Body of pancreas (tissue), 4 donors: ENCODE results near the gene JPH2.

Source experiments
- POLR2A ChIP-seq, 3 donors: fragments of 450-650 bp; IDR thresholded peaks; one replicate each; pipeline ENCODE4 v1.6.1; 2016; ENCODE audit warnings: antibody characterized with exemption in 3 of 3, mild to moderate bottlenecking in 2 of 3
- TF ChIP-seq, protein P1 (sequence below), 7 experiments: fragments of 450-650 bp in 4 of 7; fragments of 200-600 bp in 3 of 7; sonication (generic) in 3 of 7; IDR thresholded peaks; one replicate each; pipeline ENCODE4 v1.5.1; 2016 to 2019; ENCODE audit warnings: antibody characterized with exemption in 7 of 7

DNA sequence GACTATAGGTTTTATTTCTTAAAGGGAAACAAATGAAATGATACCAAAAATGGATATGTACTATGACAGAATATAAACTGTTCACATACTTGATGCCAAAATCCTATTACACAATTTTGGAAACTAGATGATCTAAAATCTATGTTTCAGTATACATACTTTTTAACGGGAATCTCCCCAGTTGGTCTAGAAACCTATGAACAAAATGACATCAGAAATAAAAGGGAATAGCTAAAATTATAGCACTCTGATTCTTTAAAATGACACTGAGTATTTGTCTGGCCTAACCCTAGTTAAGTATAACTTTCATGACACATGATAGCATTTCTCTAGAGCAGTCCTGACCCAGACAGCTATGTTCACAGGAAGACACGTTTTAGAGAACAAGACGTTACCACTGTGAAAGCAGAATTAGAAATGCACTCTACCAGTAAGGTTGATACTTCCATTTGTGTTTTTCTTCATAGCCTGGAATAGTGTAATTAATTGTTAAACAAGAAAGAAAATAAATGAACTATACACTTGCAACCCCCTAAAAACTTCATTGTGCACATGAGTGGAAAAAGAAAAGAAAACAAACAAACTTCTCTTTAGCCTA lies 20.2 kb upstream of the JPH2 start:
- TF ChIP-seq, protein P1, sequence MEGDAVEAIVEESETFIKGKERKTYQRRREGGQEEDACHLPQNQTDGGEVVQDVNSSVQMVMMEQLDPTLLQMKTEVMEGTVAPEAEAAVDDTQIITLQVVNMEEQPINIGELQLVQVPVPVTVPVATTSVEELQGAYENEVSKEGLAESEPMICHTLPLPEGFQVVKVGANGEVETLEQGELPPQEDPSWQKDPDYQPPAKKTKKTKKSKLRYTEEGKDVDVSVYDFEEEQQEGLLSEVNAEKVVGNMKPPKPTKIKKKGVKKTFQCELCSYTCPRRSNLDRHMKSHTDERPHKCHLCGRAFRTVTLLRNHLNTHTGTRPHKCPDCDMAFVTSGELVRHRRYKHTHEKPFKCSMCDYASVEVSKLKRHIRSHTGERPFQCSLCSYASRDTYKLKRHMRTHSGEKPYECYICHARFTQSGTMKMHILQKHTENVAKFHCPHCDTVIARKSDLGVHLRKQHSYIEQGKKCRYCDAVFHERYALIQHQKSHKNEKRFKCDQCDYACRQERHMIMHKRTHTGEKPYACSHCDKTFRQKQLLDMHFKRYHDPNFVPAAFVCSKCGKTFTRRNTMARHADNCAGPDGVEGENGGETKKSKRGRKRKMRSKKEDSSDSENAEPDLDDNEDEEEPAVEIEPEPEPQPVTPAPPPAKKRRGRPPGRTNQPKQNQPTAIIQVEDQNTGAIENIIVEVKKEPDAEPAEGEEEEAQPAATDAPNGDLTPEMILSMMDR (IDR thresholded peaks at IDR 0.05), result no peak
- no peak for TF ChIP-seq POLR2A (IDR thresholded peaks at IDR 0.05)
